Thoracic aorta (tissue), 2 donors: Measurements from ENCODE around the gene VAV2. TPM values are rescaled to one million over a fixed set of nuclear protein-coding genes. Genes with fewer than 3 reads are reported as not detected.

Experiments
- ATAC-seq: fragments of 150-250 bp; one replicate; pipeline ENCODE4 v1.8.0; 2017; ENCODE audit warnings: low read depth; ENCODE audit not compliant: insufficient number of reproducible peaks, low FRiP score
- DNase-seq: peaks from one replicate; pipeline ENCODE4 v3.0.0-alpha.2; 2020; ENCODE audit warnings: low spot score
- H3K27ac ChIP-seq, 2 donors: fragments of 200-600 bp; sonication (generic); 1 replicate in 1 of 2; 2 replicates in 1 of 2; pipeline ENCODE4 v1.5.1; 2016; ENCODE audit warnings: mild to moderate bottlenecking in 2 of 2, moderate library complexity in 2 of 2
- H3K27me3 ChIP-seq: fragments of 200-600 bp; sonication (generic); replicated peaks from 2 replicates; pipeline ENCODE4 v1.6.0; 2016; ENCODE audit warnings: mild to moderate bottlenecking; ENCODE audit not compliant: insufficient read depth
- H3K36me3 ChIP-seq: fragments of 200-600 bp; sonication (generic); one replicate; pipeline ENCODE4 v1.5.1; 2016
- H3K4me1 ChIP-seq, 2 donors: fragments of 200-600 bp; sonication (generic); 1 replicate in 1 of 2; 2 replicates in 1 of 2; pipeline versions ENCODE4 v1.5.1 to v1.6.0; 2016; ENCODE audit warnings: low read depth in 2 of 2, mild to moderate bottlenecking in 1 of 2; ENCODE audit not compliant: control insufficient read depth in 1 of 2
- H3K4me3 ChIP-seq: fragments of 200-600 bp; sonication (generic); 2 replicates; pipeline ENCODE4 v1.5.1; 2016; ENCODE audit warnings: mild to moderate bottlenecking
- H3K9me3 ChIP-seq: fragments of 200-600 bp; sonication (generic); 2 replicates; pipeline ENCODE4 v1.5.1; 2016
- CTCF ChIP-seq: fragments of 200-600 bp; sonication (generic); IDR thresholded peaks from one replicate; pipeline ENCODE4 v1.5.1; 2019; ENCODE audit warnings: antibody characterized with exemption
- total RNA-seq, 2 donors: library from RNA; depleted of rRNA; stranded (reverse); fragments of >200 nt; gene quantifications; one replicate each; pipeline versions ENCODE4 v1.1.0 to v1.2.3, GENCODE V29; 2016

VAV2 gene
- total RNA-seq, 2 donors from 2014 or later, result 10.1 to 11.5 TPM

GRCh38 chr9:133953621-133953975 lies 38.5 kb downstream of the VAV2 start:
- H3K27me3 ChIP-seq, result no peaks in the 10 kb centered on the region
- no peaks in the 10 kb centered on the region for H3K36me3 ChIP-seq
- DNase-seq, result no peak
- H3K9me3 ChIP-seq, result no peaks in the 10 kb centered on the region
- no peak for ATAC-seq
- H3K4me3 ChIP-seq, result no peak overlapping the region
- no peak overlapping the region for H3K27ac ChIP-seq
- peaks cover 15 to 19% of the 10 kb centered on the region in 2 donors for H3K4me1 ChIP-seq
- no peak for TF ChIP-seq CTCF

GRCh38 chr9:133952598-133953550 lies 39.2 kb downstream of the VAV2 start:
- H3K36me3 ChIP-seq, result no peaks in the 10 kb centered on the region
- no peak overlapping the region for H3K4me3 ChIP-seq
- no peak for TF ChIP-seq CTCF
- no peaks in the 10 kb centered on the region for H3K27me3 ChIP-seq
- peaks cover 15 to 19% of the 10 kb centered on the region in 2 donors for H3K4me1 ChIP-seq
- DNase-seq (no peak), ATAC-seq (no peak)
- H3K9me3 ChIP-seq, result no peaks in the 10 kb centered on the region
- no peak overlapping the region for H3K27ac ChIP-seq

- Histone ChIP-seq H3K27ac (no peak overlapping the region), H3K9me3 (no peaks in the 10 kb centered on the region), H3K27me3 (no peaks in the 10 kb centered on the region), H3K4me3 (no peak overlapping the region), H3K4me1 (peaks cover 4 to 6% of the 10 kb centered on the region in 2 donors), H3K36me3 (no peaks in the 10 kb centered on the region)
- ATAC-seq (no peak), DNase-seq (no peak)
- no peak for TF ChIP-seq CTCF
These were observed 40.9 kb downstream of the VAV2 start for GRCh38 chr9:133951265-133951664.

- Histone ChIP-seq H3K36me3 (no peaks in the 10 kb centered on the region), H3K4me1 (peaks cover 0 to under 1% of the 10 kb centered on the region in 2 donors), H3K27me3 (no peaks in the 10 kb centered on the region), H3K27ac (no peak overlapping the region), H3K4me3 (no peak overlapping the region), H3K9me3 (no peaks in the 10 kb centered on the region)
- no peak for DNase-seq
- no peak for TF ChIP-seq CTCF
- ATAC-seq, result no peak
These were observed 41.5 kb downstream of the VAV2 start for GRCh38 chr9:133950629-133951111.

GRCh38 chr9:133950192-133950591 lies 41.9 kb downstream of the VAV2 start:
- no peaks in the 10 kb centered on the region for H3K4me1 ChIP-seq
- no peak for TF ChIP-seq CTCF
- DNase-seq (no peak), ATAC-seq (no peak)
- no peaks in the 10 kb centered on the region for H3K27me3 ChIP-seq
- H3K36me3 ChIP-seq, result no peaks in the 10 kb centered on the region
- H3K27ac ChIP-seq, result no peak overlapping the region
- no peak overlapping the region for H3K4me3 ChIP-seq
- no peaks in the 10 kb centered on the region for H3K9me3 ChIP-seq
